NCI-H128 (cell line): ENCODE data around the gene NFIB.

Experiments used
- DNase-seq: peaks from one replicate; lab custom pipeline; 2025; ENCODE audit not compliant: unreplicated experiment; lab: John Stamatoyannopoulos, UW

NFIB gene

DNA sequence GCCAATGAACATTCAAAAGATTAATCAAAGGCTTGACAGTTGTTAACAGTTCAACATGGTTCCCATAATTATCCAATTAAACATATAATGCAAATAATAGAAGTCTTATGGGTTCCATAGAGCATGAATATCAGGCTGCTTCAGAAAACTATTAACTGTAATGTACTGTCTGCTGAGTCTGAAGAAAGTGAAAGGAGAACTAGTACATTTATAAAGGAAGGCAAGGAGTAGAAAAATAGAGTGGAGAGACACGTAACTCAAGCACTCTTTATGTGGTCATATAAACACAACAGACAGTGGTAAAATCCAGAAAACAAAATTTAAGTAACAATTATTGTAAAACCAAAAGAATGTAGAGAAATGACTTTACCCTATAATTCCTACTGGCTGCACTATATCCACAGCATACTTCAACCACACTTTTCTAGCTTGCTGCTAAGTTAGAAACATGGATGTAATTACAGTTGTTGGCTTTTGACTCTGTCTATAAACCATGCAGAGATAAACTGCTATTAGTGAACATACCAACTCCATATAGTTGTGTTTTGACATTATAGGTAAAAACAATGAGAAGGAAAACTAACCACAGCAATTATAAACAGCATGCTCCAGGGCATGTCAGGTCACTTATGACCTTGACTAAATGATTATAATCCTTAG is 32.7 kb downstream of the NFIB start:
- DNase-seq: no peak

DNA sequence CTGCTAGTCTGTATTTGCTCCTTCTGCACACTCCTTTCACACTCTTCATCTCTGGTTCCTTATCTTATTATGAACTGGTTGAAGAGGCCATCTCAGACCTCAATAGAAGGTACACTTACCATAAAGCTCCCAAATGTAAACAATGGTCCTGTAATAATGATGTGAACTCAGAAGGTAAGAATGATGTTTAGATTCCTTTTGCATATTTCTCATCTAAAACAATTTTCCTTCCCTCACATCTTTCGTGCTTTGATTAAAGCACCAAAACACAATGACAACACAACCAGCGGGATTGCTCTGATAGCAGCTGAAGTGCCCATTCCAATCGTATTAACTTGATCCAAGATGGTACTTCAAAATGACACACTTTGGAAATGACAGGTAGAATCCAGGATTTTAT is 34.3 kb downstream of the NFIB start:
- DNase-seq: no peak

DNA sequence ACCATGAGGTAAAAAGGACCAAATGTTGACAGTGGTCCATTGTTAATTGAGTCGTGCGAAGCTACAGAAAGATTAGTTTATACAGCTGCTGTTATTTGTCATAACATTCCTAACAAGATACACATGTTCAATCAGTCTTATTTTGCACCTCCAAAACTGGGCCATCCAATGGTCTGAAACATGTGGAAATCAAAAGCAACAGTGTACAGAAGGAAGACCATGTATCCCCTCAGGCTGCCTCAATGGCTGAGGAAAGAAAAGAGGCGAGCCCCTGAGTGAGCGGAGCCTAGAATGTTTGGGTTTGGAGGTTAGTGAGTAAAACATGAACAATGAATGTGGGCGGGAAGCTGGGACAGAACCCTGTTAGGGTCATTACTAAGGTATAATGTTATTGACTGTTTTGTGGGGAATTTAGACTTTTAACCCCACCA is 35.6 kb downstream of the NFIB start:
- DNase-seq: no peak

DNA sequence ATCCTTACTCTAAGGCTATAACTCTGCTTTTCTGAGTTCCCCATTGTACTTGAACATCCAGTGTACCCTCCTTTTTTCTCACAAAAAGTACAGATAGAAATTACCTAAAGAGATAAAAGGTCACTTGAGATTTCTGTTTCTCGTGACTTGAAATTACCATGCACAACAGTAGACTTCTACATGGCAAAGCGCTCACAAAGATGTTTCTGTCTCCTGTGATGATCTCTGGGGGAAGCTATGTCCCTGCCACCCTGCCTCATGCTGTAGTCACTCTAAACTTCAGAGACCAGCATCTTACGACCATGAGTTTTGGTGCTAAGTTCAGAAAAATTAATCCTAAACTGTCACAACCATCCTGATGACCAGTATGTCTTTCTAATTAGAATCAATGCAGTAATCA is 36.2 kb downstream of the NFIB start:
- DNase-seq: no peak

DNA sequence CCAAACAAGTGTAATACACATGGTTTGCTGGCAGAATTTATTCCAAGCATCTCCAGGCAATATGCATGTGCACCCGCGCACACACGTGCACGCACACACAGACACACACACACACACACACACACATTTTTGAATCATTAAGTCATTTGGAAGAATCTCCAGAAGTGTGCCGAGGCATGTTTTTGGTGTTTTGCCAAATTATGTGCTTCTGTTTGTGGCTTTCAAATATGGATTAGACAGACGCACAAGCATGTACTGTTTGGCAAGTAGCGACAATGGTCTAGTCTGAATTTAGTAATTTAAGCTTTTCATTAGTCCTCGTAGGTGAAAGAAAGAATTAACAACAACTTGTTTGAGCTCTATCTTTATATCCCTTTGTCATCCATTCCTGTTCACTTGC is 36.7 kb downstream of the NFIB start:
- DNase-seq: no peak

DNA sequence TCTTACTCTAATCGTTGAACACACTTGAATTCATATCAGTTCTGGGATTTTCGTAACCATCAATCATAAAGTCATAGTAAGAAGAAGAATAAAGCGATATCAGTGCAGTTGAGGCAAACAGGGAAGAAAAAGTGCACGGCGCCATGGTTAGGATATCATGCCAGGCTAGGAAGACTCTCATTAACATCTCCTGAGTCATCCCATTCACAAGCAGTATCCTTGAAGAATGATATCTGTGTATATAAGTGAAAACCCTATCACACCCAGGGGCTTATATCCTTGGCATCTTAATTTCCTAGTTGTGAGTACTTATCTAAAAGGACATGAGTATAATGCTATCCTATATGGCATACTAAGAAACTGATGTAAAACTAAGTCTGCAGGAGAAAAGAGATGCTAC is 38.6 kb downstream of the NFIB start:
- no peak for DNase-seq

DNA sequence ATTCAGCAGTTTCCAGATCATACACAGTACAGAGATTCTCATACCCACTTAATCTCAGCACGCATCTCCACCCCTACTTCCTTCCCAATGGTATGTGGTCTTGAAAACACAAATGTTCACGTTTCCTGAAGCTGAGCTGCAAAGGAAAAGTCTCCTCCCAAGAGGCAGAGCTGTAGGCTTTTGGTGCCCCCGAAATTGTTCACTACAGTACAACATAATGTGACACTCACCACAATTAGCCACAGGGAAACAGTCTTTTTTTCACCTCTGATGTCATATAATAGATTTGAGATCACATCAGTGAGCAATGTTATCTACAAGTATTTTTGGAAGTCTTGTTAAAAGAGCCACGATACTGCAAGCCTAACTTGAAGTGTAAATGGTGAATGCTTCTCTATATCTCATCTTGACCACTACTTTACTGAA is 40.2 kb downstream of the NFIB start:
- DNase-seq: no peak

DNA sequence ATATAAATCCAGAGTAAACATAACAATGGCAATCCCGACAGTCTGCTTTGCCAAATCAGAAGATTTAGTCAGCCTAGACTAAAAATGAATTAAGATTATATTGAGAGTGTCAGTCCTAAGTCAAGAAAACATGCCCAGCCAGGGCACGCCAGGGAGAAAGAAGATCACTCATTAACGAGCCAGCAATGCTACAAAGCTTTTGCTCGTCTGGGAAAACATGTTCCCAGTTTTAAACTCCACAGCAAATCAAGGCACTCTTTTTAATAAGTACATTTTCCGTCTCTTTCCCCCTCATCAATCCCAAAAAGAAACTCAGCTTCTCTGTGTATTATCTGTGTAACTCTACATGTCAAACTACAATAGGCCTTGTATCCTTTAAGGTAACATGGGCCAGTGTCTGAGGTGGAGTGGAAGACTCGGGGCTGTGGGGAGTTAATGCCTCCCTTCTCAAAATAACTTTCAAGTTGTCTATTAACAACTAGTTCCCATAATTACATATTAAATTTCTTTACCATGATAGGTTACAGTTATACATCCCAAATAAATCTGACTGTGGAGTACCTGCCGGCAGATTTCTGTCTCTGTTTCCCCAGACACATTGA is 40.9 kb downstream of the NFIB start:
- no peak for DNase-seq

DNA sequence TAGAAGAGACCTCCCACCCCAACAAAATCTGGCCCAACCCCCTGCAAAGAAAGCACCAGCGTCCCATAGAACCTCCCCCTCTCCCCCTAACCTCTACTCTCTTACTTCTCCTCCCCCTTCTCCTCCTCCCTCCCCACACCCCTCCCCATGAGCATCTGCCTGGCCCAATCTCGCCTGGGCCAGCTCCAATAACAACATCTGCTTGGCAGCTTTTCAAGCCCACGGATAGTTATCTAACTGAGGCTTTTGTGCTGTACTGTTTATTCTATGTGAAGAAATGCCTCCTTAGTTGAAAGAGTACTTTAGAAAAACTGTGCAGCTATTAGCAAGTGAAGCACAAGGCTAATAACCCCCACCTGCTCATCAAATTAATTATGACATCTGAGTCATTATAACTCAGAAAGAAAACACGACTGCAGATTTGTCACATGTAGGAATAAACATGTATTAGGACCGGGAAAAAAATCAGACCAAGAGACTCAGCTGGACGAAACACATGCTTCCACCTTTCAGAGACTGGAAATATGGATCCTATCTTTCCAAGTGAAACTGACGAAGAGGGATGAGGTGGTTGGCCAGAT is 42.8 kb downstream of the NFIB start:
- DNase-seq: no peak

DNA sequence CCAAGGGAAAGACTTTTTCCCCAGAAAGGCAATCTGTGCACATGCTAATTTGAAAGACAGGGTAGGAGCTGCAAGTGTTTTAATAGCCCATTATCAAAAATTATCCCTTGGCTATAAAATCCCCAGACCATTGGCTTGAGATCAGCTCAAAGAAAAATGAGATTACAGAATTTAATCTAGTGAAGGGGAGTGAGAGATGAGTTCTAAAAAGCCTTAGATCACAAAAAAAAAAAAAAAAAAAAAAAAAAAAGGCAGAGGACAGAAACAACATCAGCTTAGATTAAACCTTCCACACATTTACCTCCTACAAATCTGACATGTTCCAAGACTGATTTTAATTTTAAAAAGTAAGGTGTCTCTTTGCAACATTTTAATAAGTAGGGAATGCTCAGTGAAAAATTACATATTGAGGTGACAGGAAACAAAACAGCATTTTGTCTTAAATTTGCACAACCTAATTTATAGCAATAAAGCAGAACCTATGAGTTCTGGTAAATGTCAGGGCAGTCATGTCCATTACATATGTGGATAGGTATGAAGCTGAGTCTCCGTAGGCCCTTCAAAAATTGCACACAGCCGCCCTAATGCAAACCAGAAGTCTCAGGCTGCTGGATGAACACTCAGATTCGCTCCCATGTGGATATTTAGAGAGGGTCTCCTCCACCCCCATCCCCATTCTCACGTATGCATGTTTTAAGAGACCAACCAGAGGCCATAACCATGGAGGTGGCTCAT is 43.4 kb downstream of the NFIB start:
- DNase-seq: no peak

DNA sequence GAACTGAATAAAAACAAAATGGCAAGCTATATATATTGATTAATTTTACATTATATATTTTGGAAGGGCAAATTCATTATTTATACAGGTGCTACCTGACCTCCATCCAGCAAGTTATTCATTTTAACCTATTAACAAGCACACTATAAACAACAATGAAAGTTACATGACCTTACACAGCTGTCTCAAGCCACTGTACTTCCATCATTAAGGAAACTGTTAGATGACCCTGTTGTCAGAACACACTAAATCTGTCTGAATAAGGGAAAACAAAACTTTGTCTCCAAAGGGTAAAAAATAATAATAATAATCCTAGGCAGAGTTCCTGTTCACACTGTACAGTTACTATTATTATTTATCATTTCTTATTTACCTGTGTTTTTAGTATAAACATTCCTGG is 44.0 kb downstream of the NFIB start:
- DNase-seq: no peak

DNA sequence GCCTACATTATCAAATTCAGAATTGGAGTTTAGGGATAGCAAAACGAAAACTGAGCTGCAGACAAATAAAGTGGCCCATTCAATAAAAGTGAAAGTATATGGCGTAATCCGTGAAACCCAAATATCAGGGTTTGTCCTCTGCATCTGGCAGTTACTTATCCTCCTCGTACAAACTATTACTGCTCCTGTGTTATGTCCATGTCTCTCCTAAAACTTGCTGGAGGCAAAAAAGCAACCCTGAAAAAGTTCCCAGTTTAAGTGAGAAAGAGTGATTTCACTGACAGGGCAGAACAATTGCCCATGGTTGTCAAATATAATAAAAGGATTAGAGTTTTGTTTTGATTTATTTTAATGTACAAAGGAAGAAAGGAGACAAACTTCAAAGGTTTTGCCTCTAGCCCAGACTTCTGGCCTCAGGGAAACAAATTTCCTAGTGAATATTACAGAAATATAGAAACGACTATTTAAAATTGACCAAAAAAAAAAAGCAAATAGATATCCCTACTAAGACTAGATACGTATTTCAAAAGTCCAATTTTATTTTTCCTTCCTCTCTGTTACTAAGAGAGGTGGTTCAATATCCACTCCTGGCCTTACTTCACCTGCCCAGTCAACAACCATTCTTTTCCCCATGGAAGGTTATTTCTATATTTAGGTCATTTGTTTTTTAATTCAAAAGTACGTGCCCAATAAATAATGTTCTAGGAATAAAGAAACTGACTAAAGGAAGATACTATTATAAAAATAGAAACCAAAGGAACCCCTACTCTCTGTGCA is 50.0 kb downstream of the NFIB start:
- no peak for DNase-seq

DNA sequence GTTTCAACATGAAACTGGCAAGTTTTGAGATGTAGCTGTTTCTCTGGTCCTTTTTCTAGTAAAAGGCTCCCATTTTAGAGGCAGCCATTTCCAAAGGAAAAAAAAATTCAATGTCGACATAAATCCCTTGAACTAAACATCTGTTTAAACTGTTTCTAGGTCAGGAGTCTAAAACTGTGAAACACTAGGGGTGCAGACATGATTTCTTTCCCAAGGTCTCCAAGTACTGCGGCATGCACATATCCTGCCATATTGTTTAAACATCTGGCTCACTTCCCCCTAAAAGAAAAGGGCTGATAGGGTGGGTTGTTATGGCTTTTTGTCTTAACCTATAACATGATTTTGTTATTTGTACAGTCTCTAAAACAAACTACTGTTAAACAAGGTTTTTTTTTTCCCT is 51.1 kb downstream of the NFIB start:
- no peak for DNase-seq

DNA sequence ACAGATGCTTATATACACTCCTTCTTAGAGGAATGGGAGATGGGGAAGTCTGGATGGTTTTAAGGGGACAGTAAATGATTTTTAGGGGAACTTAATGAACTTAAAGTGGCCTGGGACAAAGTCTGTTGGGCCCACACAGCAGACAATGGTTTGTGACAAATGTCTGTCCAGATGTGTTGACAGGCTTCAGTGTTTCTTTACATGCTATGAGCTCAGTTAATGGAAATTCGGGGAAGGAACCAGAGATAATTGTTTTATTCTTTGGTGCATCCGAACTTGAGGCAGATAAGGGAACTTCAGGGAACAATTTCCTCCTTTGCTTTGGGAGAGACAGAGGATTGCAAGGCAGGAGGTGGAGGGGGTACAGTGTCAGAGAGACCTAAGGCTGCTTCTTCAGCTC is 52.3 kb downstream of the NFIB start:
- no peak for DNase-seq

DNA sequence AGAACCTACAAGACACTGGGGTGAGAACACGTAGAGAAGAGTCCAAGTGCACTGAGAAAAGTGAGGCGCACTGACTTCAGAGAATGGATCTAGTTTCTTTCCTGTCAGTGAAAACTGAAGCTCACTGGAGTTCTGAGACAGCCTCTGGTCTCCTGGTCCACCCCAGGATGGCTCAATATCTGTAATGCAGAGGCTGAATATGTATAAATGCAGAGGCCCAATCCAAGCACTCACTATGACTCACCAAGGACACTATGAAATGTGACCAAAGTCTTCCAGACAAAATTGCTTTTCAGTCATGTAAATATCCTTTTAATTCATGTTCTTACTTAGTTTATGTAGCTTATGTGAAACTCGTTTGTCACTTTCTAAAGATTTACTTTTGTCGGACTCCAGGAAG is 53.8 kb downstream of the NFIB start:
- DNase-seq: no peak

DNA sequence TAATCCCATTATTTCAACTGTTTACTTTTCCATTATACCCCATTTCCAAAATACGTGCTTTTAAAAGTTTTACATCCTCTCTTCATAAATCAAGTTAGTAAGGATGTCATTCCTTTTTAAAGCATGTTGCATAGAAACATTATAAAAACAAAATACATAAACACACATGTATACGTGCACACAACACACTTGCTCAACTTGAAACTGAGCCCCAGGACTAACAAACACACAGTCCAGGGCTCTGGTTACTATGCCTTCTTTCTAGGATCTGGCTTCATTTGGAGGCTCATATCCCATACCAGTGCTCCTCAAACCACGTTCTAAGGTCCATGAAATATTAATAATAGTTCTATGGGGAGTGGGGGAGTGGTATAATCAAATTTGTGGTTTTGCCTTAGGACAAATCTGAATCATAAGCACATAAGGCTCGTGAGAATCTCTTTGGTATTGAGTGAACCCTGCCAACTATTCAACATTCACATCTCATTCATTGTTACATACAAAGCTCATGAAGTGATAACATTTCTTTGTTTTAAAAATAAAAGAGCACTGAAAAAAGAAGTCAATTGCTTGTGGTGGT is 55.2 kb downstream of the NFIB start:
- DNase-seq: no peak

DNA sequence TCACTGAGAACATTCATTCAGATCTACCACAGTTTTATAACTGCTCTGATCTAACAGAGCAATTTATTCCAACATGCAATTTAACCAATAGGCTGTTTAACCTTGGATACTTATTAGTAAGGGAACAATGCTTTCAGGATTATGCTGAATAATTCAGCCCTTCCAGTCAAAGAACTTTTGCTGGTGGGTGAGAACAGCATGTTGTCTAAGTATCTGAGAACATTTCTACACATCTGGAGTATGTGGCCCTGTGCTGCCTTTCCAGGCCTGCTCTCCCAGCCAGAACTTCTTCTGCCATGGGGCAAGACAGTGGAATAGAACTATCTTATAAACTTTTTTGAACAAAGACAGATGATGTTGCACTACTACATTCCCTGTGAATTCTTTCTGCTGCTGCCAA is 55.8 kb downstream of the NFIB start:
- no peak for DNase-seq

DNA sequence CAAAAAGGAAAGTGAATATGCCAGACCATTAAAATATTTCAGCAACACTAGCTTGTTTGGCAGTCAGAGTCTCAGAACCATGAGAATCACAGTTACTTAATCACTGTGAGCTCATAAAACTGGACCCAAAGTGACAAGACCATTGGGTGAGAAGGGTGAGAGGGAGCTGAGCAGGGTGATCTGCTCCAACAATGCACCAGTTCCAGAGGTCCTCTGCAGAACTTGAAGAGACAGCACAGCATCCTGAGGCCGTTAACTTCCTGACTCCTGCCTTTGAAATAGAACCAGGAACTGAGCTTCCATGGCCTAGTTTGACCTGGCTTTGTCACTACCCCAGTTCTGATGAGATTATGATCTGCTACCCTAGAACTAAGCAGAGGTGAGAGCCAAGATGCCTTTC is 57.4 kb downstream of the NFIB start:
- DNase-seq: no peak

DNA sequence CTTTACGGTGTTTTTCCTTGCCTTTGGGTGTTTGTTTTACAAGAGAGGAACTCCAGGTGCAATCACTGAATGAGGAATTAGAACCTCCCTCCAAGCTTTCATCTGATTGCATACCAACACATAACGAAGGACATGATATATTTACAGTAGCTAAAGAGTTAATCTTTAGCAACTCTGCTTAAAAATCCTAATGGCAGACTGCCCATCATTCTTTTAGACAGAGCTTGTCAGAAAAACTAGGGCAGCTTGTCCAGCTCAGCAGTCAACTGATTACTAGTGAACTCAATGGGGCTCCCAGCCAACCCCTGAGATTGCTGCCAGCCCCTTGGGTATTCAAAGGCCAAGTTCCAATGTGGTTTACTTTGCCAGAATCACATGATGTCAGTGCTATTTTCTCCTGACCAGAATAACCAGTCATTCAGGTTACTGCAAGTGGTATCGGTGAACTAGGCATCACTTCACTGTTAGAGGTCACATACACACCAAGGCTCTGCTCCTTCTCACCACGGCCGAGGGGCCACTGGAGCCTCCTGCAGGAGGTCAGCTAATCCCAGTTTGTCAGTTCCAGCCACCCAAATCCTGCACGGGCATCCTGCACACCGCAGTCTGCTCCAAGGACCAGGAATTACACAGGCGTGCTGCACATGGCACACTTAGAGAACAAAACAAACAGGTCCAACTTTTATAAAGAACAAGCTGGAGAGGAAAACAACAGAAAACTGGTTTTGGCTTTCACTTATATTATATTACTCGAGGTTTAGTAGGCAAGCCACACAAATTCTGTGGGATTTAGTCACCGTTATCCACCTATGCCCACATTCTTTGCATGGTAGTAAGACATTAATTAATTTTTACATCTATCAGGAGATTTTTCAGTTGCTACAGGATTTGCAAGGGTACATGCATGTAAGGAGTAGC is 62.5 kb downstream of the NFIB start:
- DNase-seq: no peak

DNA sequence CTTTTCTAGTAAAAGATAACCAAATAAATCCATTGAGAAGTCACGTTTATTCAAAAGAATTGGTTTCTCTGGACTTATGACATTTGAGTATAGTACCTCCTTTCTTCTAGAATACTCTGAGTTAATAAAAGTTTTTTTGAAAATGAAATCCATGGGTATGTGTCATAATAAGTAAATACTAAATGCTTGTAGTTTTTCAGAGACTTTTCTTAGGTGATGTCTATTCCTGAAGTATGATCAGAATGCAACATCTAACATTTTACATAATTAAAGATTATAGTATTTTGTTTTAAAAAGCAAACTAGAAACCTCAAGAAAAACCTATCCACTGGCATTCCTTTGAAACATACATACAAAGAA is 63.2 kb downstream of the NFIB start:
- DNase-seq: no peak
